GM12878 (cell line): ENCODE results near the gene RCC1.

ENCODE experiments used
- EZH2 ChIP-seq: IDR thresholded peaks from 2 replicates; pipeline ENCODE4 v1.6.1; 2012; ENCODE audit warnings: low read depth, mild to moderate bottlenecking, control low read depth, inconsistent platforms, low read length, borderline replicate concordance; ENCODE audit not compliant: control insufficient read depth
- PML ChIP-seq: IDR thresholded peaks from 2 replicates; pipeline ENCODE4 v1.6.1; 2012; ENCODE audit warnings: low read length, inconsistent platforms
- POLR2A ChIP-seq: IDR thresholded peaks from 2 replicates; pipeline ENCODE4 v1.6.1; 2011; ENCODE audit warnings: low read depth, mild to moderate bottlenecking, low read length
- TCF12 ChIP-seq: IDR thresholded peaks from 2 replicates; pipeline ENCODE4 v1.6.1; 2011; ENCODE audit warnings: low read depth, mild to moderate bottlenecking, low read length
- ZNF274 ChIP-seq: IDR thresholded peaks from one replicate; pipeline ENCODE4 v1.8.0; 2011; ENCODE audit not compliant: insufficient read length, insufficient read depth
- TF ChIP-seq, protein P1 (sequence below): fragments of 450-650 bp; IDR thresholded peaks from 2 replicates; pipeline ENCODE4 v1.6.1; 2016; ENCODE audit warnings: mild to moderate bottlenecking, moderate library complexity, borderline replicate concordance

DNA sequence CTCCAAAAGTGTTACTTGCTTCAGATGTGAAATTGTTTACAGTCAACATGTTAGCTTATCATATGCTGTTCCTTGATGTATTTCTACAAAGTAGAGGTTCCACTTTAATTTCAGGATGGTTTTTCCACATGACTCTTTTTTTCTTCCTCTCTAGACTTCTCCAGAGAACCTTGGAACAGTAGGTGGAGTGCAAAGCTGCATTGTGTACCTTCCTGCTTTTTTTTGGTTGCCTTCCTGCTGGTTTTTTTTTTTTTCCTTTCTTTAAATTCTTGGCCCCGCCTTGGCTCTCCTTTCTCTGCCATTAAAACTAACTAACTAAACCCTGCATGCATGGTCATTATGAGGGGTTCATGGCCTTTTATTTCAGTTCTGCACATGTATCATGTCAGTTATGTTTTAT is 48.2 kb upstream of the RCC1 start:
- TF ChIP-seq POLR2A, result no peak
- TF ChIP-seq PML, result no peak
- no peak for TF ChIP-seq ZNF274
- no peak for TF ChIP-seq TCF12
- no peak for TF ChIP-seq EZH2
- TF ChIP-seq, protein P1, sequence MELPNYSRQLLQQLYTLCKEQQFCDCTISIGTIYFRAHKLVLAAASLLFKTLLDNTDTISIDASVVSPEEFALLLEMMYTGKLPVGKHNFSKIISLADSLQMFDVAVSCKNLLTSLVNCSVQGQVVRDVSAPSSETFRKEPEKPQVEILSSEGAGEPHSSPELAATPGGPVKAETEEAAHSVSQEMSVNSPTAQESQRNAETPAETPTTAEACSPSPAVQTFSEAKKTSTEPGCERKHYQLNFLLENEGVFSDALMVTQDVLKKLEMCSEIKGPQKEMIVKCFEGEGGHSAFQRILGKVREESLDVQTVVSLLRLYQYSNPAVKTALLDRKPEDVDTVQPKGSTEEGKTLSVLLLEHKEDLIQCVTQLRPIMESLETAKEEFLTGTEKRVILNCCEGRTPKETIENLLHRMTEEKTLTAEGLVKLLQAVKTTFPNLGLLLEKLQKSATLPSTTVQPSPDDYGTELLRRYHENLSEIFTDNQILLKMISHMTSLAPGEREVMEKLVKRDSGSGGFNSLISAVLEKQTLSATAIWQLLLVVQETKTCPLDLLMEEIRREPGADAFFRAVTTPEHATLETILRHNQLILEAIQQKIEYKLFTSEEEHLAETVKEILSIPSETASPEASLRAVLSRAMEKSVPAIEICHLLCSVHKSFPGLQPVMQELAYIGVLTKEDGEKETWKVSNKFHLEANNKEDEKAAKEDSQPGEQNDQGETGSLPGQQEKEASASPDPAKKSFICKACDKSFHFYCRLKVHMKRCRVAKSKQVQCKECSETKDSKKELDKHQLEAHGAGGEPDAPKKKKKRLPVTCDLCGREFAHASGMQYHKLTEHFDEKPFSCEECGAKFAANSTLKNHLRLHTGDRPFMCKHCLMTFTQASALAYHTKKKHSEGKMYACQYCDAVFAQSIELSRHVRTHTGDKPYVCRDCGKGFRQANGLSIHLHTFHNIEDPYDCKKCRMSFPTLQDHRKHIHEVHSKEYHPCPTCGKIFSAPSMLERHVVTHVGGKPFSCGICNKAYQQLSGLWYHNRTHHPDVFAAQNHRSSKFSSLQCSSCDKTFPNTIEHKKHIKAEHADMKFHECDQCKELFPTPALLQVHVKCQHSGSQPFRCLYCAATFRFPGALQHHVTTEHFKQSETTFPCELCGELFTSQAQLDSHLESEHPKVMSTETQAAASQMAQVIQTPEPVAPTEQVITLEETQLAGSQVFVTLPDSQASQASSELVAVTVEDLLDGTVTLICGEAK, result no peak
